ENCODE data around the gene MKRN1.

The MKRN1 gene

GRCh38 chr7:140448781-140449480, 30.4 kb downstream of the MKRN1 start:
- Histone ChIP-seq H3K27ac (ENCODE audit: low read depth, low read length, poor library complexity, severe bottlenecking) (no peak overlapping the region), H3K9me2 (ENCODE audit: low read depth, low read length) (no peaks in the 10 kb centered on the region), H3K79me2 (ENCODE audit: insufficient read depth, low read length) (no peaks in the 10 kb centered on the region), H3K9me3 (ENCODE audit: low read length) (no peaks in the 10 kb centered on the region), H2AFZ (ENCODE audit: low read length) (no peak overlapping the region), H3K9ac (ENCODE audit: low read length) (no peak overlapping the region), H3K4me2 (ENCODE audit: low read length) (no peak overlapping the region), H3K4me3 (ENCODE audit: low read depth, low read length, poor library complexity, severe bottlenecking) (no peak overlapping the region), H3K4me1 (ENCODE audit: insufficient read depth, low read length, severe bottlenecking) (no peaks in the 10 kb centered on the region), H4K20me1 (ENCODE audit: insufficient read depth, low read length) (no peaks in the 10 kb centered on the region), H3K36me3 (ENCODE audit: insufficient read depth, low read length) (peaks cover 17% of the 10 kb centered on the region; the same call in 1 of the 2 replicates), H3K27me3 (ENCODE audit: insufficient read depth, low read length) (no peaks in the 10 kb centered on the region), H3F3A (ENCODE audit: insufficient read depth, low read length) (no peaks in the 10 kb centered on the region)
- TF ChIP-seq, protein P1, sequence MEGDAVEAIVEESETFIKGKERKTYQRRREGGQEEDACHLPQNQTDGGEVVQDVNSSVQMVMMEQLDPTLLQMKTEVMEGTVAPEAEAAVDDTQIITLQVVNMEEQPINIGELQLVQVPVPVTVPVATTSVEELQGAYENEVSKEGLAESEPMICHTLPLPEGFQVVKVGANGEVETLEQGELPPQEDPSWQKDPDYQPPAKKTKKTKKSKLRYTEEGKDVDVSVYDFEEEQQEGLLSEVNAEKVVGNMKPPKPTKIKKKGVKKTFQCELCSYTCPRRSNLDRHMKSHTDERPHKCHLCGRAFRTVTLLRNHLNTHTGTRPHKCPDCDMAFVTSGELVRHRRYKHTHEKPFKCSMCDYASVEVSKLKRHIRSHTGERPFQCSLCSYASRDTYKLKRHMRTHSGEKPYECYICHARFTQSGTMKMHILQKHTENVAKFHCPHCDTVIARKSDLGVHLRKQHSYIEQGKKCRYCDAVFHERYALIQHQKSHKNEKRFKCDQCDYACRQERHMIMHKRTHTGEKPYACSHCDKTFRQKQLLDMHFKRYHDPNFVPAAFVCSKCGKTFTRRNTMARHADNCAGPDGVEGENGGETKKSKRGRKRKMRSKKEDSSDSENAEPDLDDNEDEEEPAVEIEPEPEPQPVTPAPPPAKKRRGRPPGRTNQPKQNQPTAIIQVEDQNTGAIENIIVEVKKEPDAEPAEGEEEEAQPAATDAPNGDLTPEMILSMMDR (IDR thresholded peaks at IDR 0.05; ENCODE audit: low read length): no peak

DNA sequence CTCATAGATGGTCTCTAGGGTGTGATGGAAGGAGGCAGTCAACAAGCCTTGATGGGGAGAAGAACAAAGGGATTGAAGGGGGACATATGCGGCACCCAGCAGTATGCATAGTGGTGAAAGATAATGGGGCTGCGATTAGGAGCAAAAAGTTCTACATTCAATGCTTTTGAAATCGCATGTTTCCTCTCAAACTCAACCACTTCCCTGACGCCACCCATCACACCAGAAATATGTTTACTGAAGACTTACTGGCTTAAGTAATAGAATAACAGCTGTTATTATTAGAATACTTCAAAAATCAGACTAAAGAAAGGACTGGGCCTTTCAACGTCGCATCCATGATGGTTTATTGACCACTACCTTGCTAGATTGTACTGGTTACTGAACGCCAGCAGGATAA, 31.5 kb downstream of the MKRN1 start:
- H3F3A ChIP-seq (ENCODE audit: insufficient read depth, low read length): no peaks in the 10 kb centered on the region

DNA sequence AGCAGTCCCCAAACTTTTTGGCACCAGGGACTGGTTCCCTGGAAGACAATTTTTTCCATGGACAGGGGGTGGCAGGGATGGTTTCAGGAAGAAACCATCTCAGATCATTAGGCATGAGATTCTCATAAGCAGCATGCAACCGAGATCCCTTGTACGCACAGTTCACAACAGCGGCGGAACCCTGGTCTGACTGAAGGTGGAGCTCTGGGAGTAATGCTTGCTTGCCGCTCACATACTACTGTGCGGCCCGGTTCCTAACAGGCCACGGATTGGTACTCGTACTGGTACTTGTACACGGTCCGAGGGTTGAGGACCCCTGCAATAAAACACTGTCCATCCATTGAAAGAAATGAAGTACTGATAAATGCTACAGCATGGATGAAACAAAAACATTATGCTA, 32.8 kb downstream of the MKRN1 start:
- Histone ChIP-seq H3K9me2 (ENCODE audit: low read depth, low read length) (no peaks in the 10 kb centered on the region), H3K9me3 (ENCODE audit: low read length) (no peaks in the 10 kb centered on the region), H3K27ac (ENCODE audit: low read depth, low read length, poor library complexity, severe bottlenecking) (no peak overlapping the region), H3K4me3 (ENCODE audit: low read depth, low read length, poor library complexity, severe bottlenecking) (no peak overlapping the region), H2AFZ (ENCODE audit: low read length) (no peak overlapping the region), H3K4me2 (ENCODE audit: low read length) (no peak overlapping the region), H3K36me3 (ENCODE audit: insufficient read depth, low read length) (no peaks in the 10 kb centered on the region), H3K27me3 (ENCODE audit: insufficient read depth, low read length) (no peaks in the 10 kb centered on the region; the same call in 1 of the 2 replicates), H3K9ac (ENCODE audit: low read length) (no peak overlapping the region), H3F3A (ENCODE audit: insufficient read depth, low read length) (no peaks in the 10 kb centered on the region), H4K20me1 (ENCODE audit: insufficient read depth, low read length) (no peaks in the 10 kb centered on the region), H3K4me1 (ENCODE audit: insufficient read depth, low read length, severe bottlenecking) (no peaks in the 10 kb centered on the region), H3K79me2 (ENCODE audit: insufficient read depth, low read length) (no peaks in the 10 kb centered on the region)
- TF ChIP-seq, protein P1 (IDR thresholded peaks at IDR 0.05; ENCODE audit: low read length): no peak; the same call in 1 of the 2 replicates
- TF ChIP-seq EZH2 (IDR thresholded peaks at IDR 0.05; ENCODE audit: borderline replicate concordance, low read length): no peak

More for the DNA sequence above, 31.5 kb downstream of the MKRN1 start:
- H3K4me2 ChIP-seq (ENCODE audit: low read length): no peak overlapping the region
- no peaks in the 10 kb centered on the region for H4K20me1 ChIP-seq (ENCODE audit: insufficient read depth, low read length)
- H3K79me2 ChIP-seq (ENCODE audit: insufficient read depth, low read length): no peaks in the 10 kb centered on the region
- TF ChIP-seq, protein P1 (IDR thresholded peaks at IDR 0.05; ENCODE audit: low read length): no peak
- no peak for TF ChIP-seq EZH2 (IDR thresholded peaks at IDR 0.05; ENCODE audit: borderline replicate concordance, low read length)
- no peaks in the 10 kb centered on the region for H3K9me2 ChIP-seq (ENCODE audit: low read depth, low read length)
- H3K4me1 ChIP-seq (ENCODE audit: insufficient read depth, low read length, severe bottlenecking): no peaks in the 10 kb centered on the region
- H3K9me3 ChIP-seq (ENCODE audit: low read length): no peaks in the 10 kb centered on the region
- no peak overlapping the region for H3K9ac ChIP-seq (ENCODE audit: low read length)
- H3K27ac ChIP-seq (ENCODE audit: low read depth, low read length, poor library complexity, severe bottlenecking): no peak overlapping the region
- H3K27me3 ChIP-seq (ENCODE audit: insufficient read depth, low read length): no peaks in the 10 kb centered on the region
- no peak overlapping the region for H2AFZ ChIP-seq (ENCODE audit: low read length)
- H3K36me3 ChIP-seq (ENCODE audit: insufficient read depth, low read length): peaks cover 7% of the 10 kb centered on the region; the same call in 1 of the 2 replicates
- H3K4me3 ChIP-seq (ENCODE audit: low read depth, low read length, poor library complexity, severe bottlenecking): no peak overlapping the region

Measured in OCI-LY1 (cell line).